Fibroblast of mammary gland (primary cell): ENCODE data around the gene GRAMD1B.
"Not testable (repeated sequence)": the region's sequence is repeated elsewhere in the genome, so short reads cannot be mapped to it uniquely, and the experiment has no call there.

Experiments used
- DNase-seq: peaks from one replicate; pipeline ENCODE4 v3.0.0-alpha.2; 2010; ENCODE audit warnings: low read depth
- H3K4me3 ChIP-seq: 2 replicates; pipeline ENCODE4 v1.5.1; 2011; ENCODE audit warnings: low read depth, mild to moderate bottlenecking, low read length, moderate library complexity; ENCODE audit not compliant: control insufficient read depth
- TF ChIP-seq, protein P1 (sequence below): conservative IDR thresholded peaks from 2 replicates; pipeline ENCODE4 v1.5.1; 2011; ENCODE audit warnings: low read depth, low read length, inconsistent platforms; ENCODE audit not compliant: control insufficient read depth, insufficient read depth

GRAMD1B gene

DNA sequence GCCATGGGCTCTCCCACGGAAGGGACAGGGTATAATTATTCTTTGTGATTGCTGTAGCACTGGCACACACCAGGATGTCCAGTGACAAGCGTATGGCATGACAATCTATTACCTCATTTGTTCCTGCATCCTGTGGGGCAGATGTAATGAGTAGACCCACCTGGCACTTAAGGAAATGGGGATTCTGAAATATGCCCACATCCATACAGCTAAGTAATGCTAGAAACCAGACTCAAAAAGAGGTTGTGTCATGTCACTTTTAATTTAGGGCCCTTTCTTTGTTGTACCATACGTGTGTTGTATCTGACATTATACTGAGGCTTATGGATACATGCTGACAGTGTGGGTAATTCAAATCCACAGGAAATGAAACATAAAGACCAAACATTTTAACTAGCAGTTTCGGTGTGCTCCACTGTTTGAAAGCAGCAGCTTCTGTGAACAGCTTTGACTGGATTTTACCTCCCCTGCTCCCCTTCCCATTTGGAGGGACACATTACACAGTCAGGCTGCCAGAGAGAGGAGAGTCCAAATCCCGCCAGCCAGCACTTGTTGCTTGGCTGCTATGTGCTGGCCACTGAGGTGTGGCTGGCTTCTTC is 21.2 kb downstream of the GRAMD1B start:
- no peak for DNase-seq
- TF ChIP-seq, protein P1, sequence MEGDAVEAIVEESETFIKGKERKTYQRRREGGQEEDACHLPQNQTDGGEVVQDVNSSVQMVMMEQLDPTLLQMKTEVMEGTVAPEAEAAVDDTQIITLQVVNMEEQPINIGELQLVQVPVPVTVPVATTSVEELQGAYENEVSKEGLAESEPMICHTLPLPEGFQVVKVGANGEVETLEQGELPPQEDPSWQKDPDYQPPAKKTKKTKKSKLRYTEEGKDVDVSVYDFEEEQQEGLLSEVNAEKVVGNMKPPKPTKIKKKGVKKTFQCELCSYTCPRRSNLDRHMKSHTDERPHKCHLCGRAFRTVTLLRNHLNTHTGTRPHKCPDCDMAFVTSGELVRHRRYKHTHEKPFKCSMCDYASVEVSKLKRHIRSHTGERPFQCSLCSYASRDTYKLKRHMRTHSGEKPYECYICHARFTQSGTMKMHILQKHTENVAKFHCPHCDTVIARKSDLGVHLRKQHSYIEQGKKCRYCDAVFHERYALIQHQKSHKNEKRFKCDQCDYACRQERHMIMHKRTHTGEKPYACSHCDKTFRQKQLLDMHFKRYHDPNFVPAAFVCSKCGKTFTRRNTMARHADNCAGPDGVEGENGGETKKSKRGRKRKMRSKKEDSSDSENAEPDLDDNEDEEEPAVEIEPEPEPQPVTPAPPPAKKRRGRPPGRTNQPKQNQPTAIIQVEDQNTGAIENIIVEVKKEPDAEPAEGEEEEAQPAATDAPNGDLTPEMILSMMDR = no peak

DNA sequence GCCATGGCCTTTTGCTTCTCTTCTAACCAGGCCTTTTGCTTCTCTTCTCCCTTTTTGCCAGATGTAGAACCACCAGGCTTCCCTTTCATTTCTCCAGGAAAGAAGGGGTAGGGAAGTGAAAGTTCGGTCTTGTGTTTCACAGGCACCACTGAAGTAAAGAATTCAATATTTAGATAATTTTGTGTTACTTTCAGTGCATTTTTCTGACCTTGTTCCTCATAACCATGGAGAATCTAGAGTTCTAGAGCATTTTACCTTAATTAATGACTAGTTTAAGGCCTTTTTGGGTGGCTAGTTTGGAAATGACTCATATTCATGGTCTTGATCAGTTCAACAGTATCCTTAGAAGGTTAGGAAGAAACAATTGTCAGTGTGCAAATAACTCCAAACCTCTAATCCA is 22.7 kb downstream of the GRAMD1B start:
- no peak for DNase-seq
- H3K4me3 ChIP-seq = no peak overlapping the region
- TF ChIP-seq, protein P1 = no peak

More for the DNA sequence above, 21.2 kb downstream of the GRAMD1B start:
- no peak overlapping the region for H3K4me3 ChIP-seq

DNA sequence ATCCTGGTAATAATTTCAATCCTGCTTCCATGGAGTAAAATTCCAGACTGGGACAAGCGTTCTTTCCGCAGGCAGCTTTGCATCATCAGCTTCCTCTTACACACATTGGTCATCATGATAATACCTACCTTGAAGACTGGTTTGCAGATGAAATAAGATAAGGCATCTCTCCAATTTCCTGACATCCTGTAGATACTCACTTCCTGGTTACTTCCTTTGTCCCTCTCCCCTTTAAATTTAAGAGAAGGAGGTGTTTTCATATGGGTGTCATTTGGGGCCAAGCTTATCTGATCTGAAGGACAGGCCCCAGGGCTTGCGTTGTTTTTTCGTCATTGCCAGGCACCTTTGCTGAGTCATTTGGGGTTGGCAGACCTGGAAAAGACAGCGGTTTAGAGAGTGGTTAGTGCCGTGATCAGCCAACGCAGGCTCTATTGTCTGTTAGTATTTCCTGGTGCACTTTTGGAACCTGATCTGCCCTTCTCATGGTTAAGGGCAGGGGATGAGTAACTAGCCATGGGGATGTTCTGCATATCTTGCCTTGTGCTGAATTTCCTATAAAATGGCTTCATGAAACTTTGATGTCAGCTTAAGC is 24.1 kb downstream of the GRAMD1B start:
- TF ChIP-seq, protein P1 = no peak
- DNase-seq = no peak
- no peak overlapping the region for H3K4me3 ChIP-seq

DNA sequence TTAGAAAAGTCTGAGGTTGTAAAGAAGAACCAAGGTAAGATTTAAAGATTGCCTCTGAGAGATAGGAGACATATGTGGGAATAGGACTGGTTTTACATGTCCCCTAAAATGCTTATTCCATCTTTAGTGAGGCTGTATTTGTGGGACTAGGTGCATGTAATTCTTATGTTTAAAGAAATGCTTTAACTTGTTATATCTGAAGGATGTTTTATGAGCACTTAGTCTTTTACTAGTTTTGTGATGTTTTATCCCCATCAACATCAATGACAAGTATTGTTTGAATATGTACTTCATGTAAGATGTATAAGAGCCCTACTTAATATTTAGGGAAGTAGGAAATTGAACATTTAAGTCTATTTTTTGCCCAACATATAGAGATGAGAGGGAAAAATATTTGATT is 24.7 kb downstream of the GRAMD1B start:
- TF ChIP-seq, protein P1 = no peak
- no peak for DNase-seq
- H3K4me3 ChIP-seq = no peak overlapping the region

DNA sequence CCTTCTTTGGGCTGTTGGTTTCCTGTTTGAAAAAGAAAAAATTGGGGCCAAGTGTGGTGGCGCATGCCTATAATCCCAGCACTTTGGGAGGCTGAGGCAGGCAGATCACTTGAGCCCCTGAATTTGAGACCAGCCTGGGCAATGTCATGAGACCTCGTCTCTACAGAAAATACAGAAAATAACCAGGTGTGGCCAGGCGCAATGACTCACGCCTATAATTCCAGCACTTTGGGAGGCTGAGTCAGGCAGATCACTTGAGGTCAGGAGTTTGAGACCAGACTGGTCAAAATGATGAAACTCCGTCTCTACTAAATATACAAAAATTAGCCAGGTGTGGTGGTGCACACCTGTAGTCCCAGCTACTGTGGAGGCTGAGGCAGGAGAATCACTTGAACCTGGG is 26.4 kb downstream of the GRAMD1B start:
- not testable (repeated sequence) for DNase-seq, H3K4me3 ChIP-seq

DNA sequence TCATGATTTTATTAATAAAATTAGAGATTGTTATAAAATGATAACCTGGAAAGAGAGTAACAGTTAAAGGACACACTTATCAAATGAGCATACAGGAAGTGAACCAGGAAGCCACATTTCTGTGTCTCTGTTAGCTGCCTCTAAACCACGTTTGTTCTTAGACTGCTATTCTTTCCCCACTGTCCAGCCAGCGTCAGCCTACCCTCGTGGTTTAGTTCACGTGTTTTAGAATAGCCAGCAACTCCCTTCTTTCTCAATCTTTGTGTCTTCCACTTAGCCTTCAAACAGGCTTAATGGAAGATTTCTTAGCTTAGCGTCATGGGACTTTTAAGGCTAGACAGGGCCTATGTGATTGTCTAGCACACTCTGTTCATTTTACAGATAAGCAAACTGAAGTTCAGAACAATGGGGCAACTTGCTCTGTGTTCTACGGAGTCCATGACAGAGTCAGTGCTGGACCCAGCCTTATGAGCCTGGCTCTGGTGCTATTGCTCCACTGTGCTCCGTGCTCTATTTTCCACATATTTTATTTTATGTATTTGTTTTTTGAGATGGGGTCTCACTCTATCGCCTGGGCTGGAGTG is 27.2 kb downstream of the GRAMD1B start:
- DNase-seq = no peak
- TF ChIP-seq, protein P1 = no peak
- H3K4me3 ChIP-seq = no peak overlapping the region

DNA sequence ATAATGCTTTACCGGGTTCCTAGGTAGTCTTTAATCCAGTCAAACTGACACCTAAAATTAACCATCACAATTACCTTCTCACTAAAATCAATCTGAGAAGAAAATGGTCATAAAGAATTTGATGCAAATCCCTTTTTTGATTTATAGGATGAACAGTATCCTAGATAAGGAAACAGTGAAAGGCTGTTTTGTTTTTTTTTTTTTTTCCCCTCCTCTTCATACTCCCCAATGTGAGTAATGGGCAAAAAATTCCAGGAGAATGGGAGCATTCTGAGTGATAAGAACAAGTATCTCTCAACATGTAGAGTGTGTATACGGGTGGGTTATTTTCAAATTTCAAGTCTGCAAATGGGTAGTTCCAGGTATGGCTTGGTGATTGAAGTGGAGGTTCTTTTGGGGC is 28.4 kb downstream of the GRAMD1B start:
- TF ChIP-seq, protein P1 = no peak
- H3K4me3 ChIP-seq = no peak overlapping the region
- no peak for DNase-seq
